OCI-LY1 (cell line): ENCODE results near the gene HMOX1.
"Not testable (repeated sequence)": the region's sequence is repeated elsewhere in the genome, so short reads cannot be mapped to it uniquely, and the experiment has no call there.

ENCODE experiments used
- H2AFZ ChIP-seq: fragments of 200-600 bp; sonication (generic), shearing (Covaris generic); 2 replicates; pipeline ENCODE4 v1.6.0; 2014; ENCODE audit warnings: antibody characterized with exemption, mild to moderate bottlenecking, low read length
- H3F3A ChIP-seq: fragments of 200-600 bp; sonication (generic), shearing (Covaris generic); 2 replicates; pipeline ENCODE4 v1.6.0; 2014; ENCODE audit warnings: mild to moderate bottlenecking, antibody characterized with exemption, low read length, moderate library complexity; ENCODE audit not compliant: insufficient read depth
- H3K27ac ChIP-seq: fragments of 200-600 bp; sonication (generic); 2 replicates; pipeline ENCODE4 v1.5.1; 2014; ENCODE audit warnings: low read length, mixed run types, mild to moderate bottlenecking, low read depth; ENCODE audit not compliant: poor library complexity, severe bottlenecking
- H3K27me3 ChIP-seq: fragments of 200-600 bp; sonication (generic); 2 replicates; pipeline ENCODE4 v1.6.0; 2014; ENCODE audit warnings: antibody characterized with exemption, mild to moderate bottlenecking, low read length, moderate library complexity; ENCODE audit not compliant: insufficient read depth
- H3K36me3 ChIP-seq: fragments of 200-600 bp; sonication (generic); 2 replicates; pipeline ENCODE4 v1.6.1; 2014; ENCODE audit warnings: mild to moderate bottlenecking, antibody characterized with exemption, low read length, moderate library complexity, mixed read lengths; ENCODE audit not compliant: insufficient read depth
- H3K4me1 ChIP-seq: fragments of 200-600 bp; sonication (generic); 2 replicates; pipeline ENCODE4 v1.5.1; 2014; ENCODE audit warnings: mild to moderate bottlenecking, low read length, moderate library complexity; ENCODE audit not compliant: insufficient read depth, severe bottlenecking
- H3K4me2 ChIP-seq: fragments of 200-600 bp; sonication (generic), shearing (Covaris generic); 2 replicates; pipeline ENCODE4 v1.6.1; 2014; ENCODE audit warnings: low read length
- H3K4me3 ChIP-seq: fragments of 200-600 bp; sonication (generic); 2 replicates; pipeline ENCODE4 v1.5.1; 2014; ENCODE audit warnings: low read length, low read depth, mild to moderate bottlenecking, mixed read lengths; ENCODE audit not compliant: poor library complexity, severe bottlenecking
- H3K79me2 ChIP-seq: fragments of 200-600 bp; shearing (Covaris generic); 2 replicates; pipeline ENCODE4 v1.6.1; 2016; ENCODE audit warnings: mixed run types, low read length, mixed read lengths; ENCODE audit not compliant: insufficient read depth
- H3K9ac ChIP-seq: fragments of 200-600 bp; sonication (generic), shearing (Covaris generic); 2 replicates; pipeline ENCODE4 v1.6.1; 2014; ENCODE audit warnings: mild to moderate bottlenecking, low read length, mixed read lengths
- H3K9me2 ChIP-seq: fragments of 200-600 bp; sonication (generic), shearing (Covaris generic); 2 replicates; pipeline ENCODE4 v1.6.1; 2014; ENCODE audit warnings: low read depth, mild to moderate bottlenecking, low read length, mixed read lengths
- H3K9me3 ChIP-seq: fragments of 200-600 bp; shearing (Covaris generic); 2 replicates; pipeline ENCODE4 v1.6.1; 2014; ENCODE audit warnings: low read length, mixed read lengths
- H4K20me1 ChIP-seq: fragments of 200-600 bp; sonication (generic), shearing (Covaris generic); 2 replicates; pipeline ENCODE4 v1.6.0; 2016; ENCODE audit warnings: mild to moderate bottlenecking, low read length; ENCODE audit not compliant: insufficient read depth
- CTCF ChIP-seq: fragments of 200-600 bp; sonication (generic), shearing (Covaris generic); IDR thresholded peaks from 2 replicates; pipeline ENCODE4 v1.5.1; 2017; ENCODE audit warnings: mild to moderate bottlenecking, antibody characterized with exemption, low read length, moderate library complexity, mixed read lengths
- EZH2 ChIP-seq: fragments of 200-600 bp; sonication (generic), shearing (Covaris generic); IDR thresholded peaks from 2 replicates; pipeline ENCODE4 v1.8.0; 2017; ENCODE audit warnings: borderline replicate concordance, mixed run types, mild to moderate bottlenecking, antibody characterized with exemption, low read length, moderate library complexity, mixed read lengths

The HMOX1 gene

GRCh38 chr22:35361001-35361558, 19.8 kb upstream of the HMOX1 start:
- H3K27ac ChIP-seq = peak overlapping the region; percentile 92
- no peaks in the 10 kb centered on the region for H3K36me3 ChIP-seq
- H3K9me3 ChIP-seq = no peaks in the 10 kb centered on the region
- peaks cover 52% of the 10 kb centered on the region for H3K4me1 ChIP-seq
- no peaks in the 10 kb centered on the region for H4K20me1 ChIP-seq
- no peak overlapping the region for H2AFZ ChIP-seq
- TF ChIP-seq EZH2 (no peak), CTCF (no peak)
- H3K4me2 ChIP-seq = no peak overlapping the region
- H3K4me3 ChIP-seq = no peak overlapping the region
- H3K27me3 ChIP-seq = no peaks in the 10 kb centered on the region
- no peaks in the 10 kb centered on the region for H3K79me2 ChIP-seq
- no peaks in the 10 kb centered on the region for H3K9me2 ChIP-seq
- no peak overlapping the region; the same call in 1 of the 2 replicates for H3K9ac ChIP-seq
- H3F3A ChIP-seq = no peaks in the 10 kb centered on the region

GRCh38 chr22:35363566-35364086, 17.3 kb upstream of the HMOX1 start:
- Histone ChIP-seq H3K4me3 (peak overlapping the region; percentile 8), H3K27ac (peak overlapping the region; percentile 92), H3K9ac (peak overlapping the region; percentile 16; the same call in 1 of the 2 replicates), H3K9me3 (no peaks in the 10 kb centered on the region), H3K9me2 (no peaks in the 10 kb centered on the region), H3K4me2 (peak overlapping the region; percentile 26), H3K4me1 (peaks cover 71% of the 10 kb centered on the region), H3K36me3 (no peaks in the 10 kb centered on the region), H3K79me2 (no peaks in the 10 kb centered on the region), H3F3A (peaks cover 5% of the 10 kb centered on the region; the same call in 1 of the 2 replicates), H3K27me3 (no peaks in the 10 kb centered on the region), H2AFZ (no peak overlapping the region), H4K20me1 (no peaks in the 10 kb centered on the region)
- TF ChIP-seq CTCF = no peak
- TF ChIP-seq EZH2 = no peak

DNA sequence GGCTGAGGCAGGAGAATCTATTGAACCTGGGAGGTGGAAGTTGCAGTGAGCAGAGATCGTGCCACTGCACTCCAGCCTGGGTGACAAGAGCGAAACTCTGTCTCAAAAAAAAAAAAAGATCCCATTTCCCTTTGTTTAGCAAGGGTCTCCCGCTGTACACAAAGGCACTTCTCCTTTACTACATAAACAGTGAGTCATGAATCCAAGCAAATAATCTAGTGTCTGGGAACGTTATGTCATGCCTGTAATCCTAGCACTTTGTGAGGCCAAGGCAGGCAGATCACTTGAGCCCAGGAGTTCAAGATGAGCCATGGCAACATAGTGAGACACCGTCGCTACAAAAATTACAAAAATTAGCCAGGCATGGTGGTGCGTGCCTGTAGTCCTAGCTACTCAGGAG, 16.7 kb upstream of the HMOX1 start:
- not testable (repeated sequence) for H3K9me2 ChIP-seq, H3K9ac ChIP-seq, H3K4me3 ChIP-seq, H3K9me3 ChIP-seq, H2AFZ ChIP-seq, H3K79me2 ChIP-seq, H3K36me3 ChIP-seq, H3K27me3 ChIP-seq, H3F3A ChIP-seq, H3K4me2 ChIP-seq, H4K20me1 ChIP-seq
- Histone ChIP-seq H3K4me1 (peaks cover 77% of the 10 kb centered on the region), H3K27ac (peak overlapping the region; percentile 92)
